LNCaP clone FGC (cell line): ENCODE results near the gene MILR1.

Experiments
- DNase-seq: peaks from one replicate; pipeline ENCODE4 v3.0.0-alpha.2; 2011; ENCODE audit warnings: low read depth
- H3K4me3 ChIP-seq: 2 replicates; pipeline ENCODE4 v1.5.1; 2011; ENCODE audit warnings: mild to moderate bottlenecking, low read depth, low read length, control low read depth
- CTCF ChIP-seq: IDR thresholded peaks from 2 replicates; pipeline ENCODE4 v1.5.1; 2012; ENCODE audit warnings: mild to moderate bottlenecking; ENCODE audit not compliant: control insufficient read depth, insufficient read depth; ENCODE audit errors: extremely low read depth

MILR1 gene

GRCh38 chr17:64508683-64509082, 59.8 kb downstream of the MILR1 start:
- no peak for DNase-seq
- TF ChIP-seq CTCF: no peak
- no peak overlapping the region for H3K4me3 ChIP-seq

GRCh38 chr17:64509179-64509578, 60.3 kb downstream of the MILR1 start:
- TF ChIP-seq CTCF: no peak
- no peak for DNase-seq
- H3K4me3 ChIP-seq: no peak overlapping the region

- H3K4me3 ChIP-seq: no peak overlapping the region
- no peak for TF ChIP-seq CTCF
- no peak for DNase-seq
Measured at GRCh38 chr17:64515419-64515818, 66.5 kb downstream of the MILR1 start.

- DNase-seq: no peak
- no peak overlapping the region for H3K4me3 ChIP-seq
- no peak for TF ChIP-seq CTCF
Measured at GRCh38 chr17:64515829-64516228, 66.9 kb downstream of the MILR1 start.
